ENCODE results near the gene ABLIM3. TPM values are rescaled to one million over a fixed set of nuclear protein-coding genes. Genes with fewer than 3 reads are reported as not detected.

ABLIM3 gene
- total and polyA plus RNA-seq, 12 donors, result 53.6 to 189 (median 103) TPM

DNA sequence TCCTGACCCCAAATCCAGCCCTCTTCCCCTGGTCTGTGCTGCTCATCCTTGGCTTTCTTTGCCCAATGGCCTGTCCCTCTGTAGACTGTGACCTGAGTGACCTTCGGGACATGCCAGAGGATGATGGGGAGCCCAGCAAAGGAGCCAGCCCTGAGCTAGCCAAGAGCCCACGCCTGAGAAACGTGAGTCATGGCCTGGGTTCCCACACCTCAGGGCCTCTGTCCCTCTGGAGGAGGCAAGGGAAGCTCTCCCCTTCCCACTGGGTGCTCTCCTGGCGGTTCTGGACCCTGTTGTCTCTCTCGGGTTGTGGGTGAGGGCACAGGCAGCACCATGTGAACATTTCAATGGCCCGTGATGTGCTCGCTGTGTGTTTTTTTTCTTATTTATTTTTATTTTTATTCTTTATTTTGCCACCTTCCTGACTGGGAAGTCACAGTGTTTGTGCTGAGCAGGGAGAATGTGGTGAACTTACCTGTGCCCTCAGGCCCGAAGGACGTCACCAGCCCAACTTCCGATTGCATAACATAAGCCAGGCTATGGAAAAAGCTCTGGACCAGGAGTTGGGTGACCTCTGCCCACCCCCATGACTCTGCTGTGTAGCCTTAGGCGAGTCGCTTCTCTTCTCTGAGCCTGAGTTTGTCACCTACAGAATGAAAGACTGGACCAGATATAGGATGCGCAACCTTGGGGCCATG, 159.9 kb downstream of the ABLIM3 start:
- TF ChIP-seq, protein P1, sequence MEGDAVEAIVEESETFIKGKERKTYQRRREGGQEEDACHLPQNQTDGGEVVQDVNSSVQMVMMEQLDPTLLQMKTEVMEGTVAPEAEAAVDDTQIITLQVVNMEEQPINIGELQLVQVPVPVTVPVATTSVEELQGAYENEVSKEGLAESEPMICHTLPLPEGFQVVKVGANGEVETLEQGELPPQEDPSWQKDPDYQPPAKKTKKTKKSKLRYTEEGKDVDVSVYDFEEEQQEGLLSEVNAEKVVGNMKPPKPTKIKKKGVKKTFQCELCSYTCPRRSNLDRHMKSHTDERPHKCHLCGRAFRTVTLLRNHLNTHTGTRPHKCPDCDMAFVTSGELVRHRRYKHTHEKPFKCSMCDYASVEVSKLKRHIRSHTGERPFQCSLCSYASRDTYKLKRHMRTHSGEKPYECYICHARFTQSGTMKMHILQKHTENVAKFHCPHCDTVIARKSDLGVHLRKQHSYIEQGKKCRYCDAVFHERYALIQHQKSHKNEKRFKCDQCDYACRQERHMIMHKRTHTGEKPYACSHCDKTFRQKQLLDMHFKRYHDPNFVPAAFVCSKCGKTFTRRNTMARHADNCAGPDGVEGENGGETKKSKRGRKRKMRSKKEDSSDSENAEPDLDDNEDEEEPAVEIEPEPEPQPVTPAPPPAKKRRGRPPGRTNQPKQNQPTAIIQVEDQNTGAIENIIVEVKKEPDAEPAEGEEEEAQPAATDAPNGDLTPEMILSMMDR (IDR thresholded peaks at IDR 0.05), result no peak
- Histone ChIP-seq H3K27ac (peak overlapping the region in 8 of 10 donors; percentile 31 to 97 (median 84)), H3K27me3 (peaks cover 0 to 10% (median 0%) of the 10 kb centered on the region in 7 donors), H3K4me3 (no peak overlapping the region), H3K36me3 (peaks cover 0 to 71% (median 27%) of the 10 kb centered on the region in 9 donors), H3K4me1 (peaks cover 25 to 94% (median 66%) of the 10 kb centered on the region in 9 donors), H3K9me3 (no peaks in the 10 kb centered on the region)
- intact Hi-C loops (cut with DNase I), result no loop called here
- WGBS, 2 donors, result 85 to 86% methylated on average over 13 of the region's 13 CpGs
- ATAC-seq, result no peak
- no peak for DNase-seq

DNA sequence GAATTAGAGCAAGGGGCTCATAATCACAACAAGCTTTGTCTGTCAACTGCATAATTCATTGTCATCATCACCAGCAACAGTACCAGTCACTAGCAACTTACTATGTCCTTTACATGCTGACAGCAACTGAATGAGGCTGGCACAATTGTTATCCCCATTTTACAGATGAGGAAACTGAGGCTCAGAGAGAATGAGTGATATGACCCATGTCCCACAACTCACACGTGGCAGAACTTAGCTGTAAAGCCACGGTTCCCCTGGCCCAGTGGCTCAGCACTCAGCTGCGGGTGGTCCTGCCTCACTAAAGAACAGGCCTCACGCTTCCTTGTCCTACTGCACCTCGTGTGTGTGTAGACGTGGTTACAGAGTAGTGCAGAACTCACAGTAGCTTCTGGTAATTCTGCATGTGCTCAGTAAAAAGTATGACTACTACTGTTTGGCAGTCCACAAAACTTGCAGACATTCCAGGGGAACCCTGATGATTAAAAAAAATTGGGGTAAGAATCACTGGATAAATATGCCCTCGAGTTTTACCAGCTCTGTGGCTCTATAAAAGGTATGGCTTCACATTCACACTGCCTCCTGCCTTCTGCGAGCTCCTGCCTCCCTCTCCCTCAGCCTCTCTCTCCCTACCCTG, 160.6 kb downstream of the ABLIM3 start:
- ATAC-seq (no peak), DNase-seq (no peak)
- intact Hi-C loops (cut with DNase I), result no loop called here
- TF ChIP-seq, protein P1 (IDR thresholded peaks at IDR 0.05), result no peak
- Histone ChIP-seq H3K36me3 (peaks cover 0 to 78% (median 34%) of the 10 kb centered on the region in 9 donors), H3K4me1 (peaks cover 23 to 87% (median 59%) of the 10 kb centered on the region in 9 donors), H3K9me3 (no peaks in the 10 kb centered on the region), H3K27me3 (peaks cover 0 to 10% (median 0%) of the 10 kb centered on the region in 7 donors), H3K27ac (peak overlapping the region in 9 of 10 donors; percentile 6 to 97 (median 79)), H3K4me3 (no peak overlapping the region)
- WGBS, 2 donors, result 77% methylated on average over 8 of the region's 8 CpGs

DNA sequence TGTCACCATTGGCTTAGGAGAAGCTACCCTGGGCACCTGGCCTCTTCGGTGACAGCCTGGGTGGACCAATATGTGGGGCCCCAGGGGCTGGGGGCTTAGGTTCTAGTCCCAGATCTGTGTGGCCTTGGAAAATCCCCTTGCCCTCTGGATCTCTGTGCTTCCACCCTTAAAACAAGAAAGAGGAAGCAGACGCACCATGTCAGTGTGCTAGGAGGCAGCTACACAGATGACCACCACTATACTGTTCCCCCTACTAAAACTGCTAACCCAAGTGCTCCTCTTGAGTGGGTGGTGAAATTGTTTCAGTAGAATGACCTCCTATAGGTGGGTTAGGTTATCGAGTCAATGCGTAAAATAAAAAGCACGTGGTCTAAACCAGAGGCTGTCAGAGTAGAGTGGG, 161.3 kb downstream of the ABLIM3 start:
- H3K36me3 ChIP-seq, result peaks cover 0 to 86% (median 35%) of the 10 kb centered on the region in 9 donors
- no peaks in the 10 kb centered on the region for H3K9me3 ChIP-seq
- intact Hi-C loops (cut with DNase I), result no loop called here
- no peak overlapping the region for H3K4me3 ChIP-seq
- peak overlapping the region in 9 of 10 donors; percentile 6 to 97 (median 66) for H3K27ac ChIP-seq
- peaks cover 23 to 84% (median 53%) of the 10 kb centered on the region in 9 donors for H3K4me1 ChIP-seq
- peaks cover 0 to 10% (median 0%) of the 10 kb centered on the region in 7 donors for H3K27me3 ChIP-seq
- WGBS, 2 donors, result 78 to 89% methylated on average over 5 of the region's 5 CpGs
- TF ChIP-seq, protein P1 (IDR thresholded peaks at IDR 0.05), result no peak
- no peak for ATAC-seq
- DNase-seq, result no peak

DNA sequence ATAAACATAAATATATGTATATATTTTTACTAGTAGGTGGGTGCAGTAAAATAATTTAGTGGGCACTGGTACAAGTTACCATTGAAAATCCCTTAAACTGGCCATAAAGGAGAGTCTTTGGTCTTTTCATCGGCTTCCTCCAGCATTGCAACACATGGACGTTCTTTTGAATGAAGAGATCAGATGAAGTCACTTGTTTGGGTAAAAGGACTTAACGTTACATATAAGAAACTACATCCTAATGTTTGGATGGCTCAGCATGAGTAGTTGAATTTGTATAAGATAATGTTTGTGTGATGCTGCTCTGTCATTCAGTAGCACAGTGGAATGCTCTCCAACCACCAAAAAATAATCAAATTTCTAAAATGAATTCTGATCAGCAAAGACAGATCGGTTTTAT, 161.9 kb downstream of the ABLIM3 start:
- intact Hi-C loops (cut with DNase I), result no loop called here
- Histone ChIP-seq H3K27ac (peak overlapping the region in 5 of 10 donors; percentile 60 to 97 (median 70)), H3K9me3 (no peaks in the 10 kb centered on the region), H3K4me1 (peaks cover 17 to 78% (median 47%) of the 10 kb centered on the region in 9 donors), H3K36me3 (peaks cover 0 to 92% (median 39%) of the 10 kb centered on the region in 9 donors), H3K27me3 (peaks cover 0 to 10% (median 0%) of the 10 kb centered on the region in 7 donors), H3K4me3 (no peak overlapping the region)
- DNase-seq, result no peak
- WGBS, 2 donors, result 71 to 75% methylated on average over 4 of the region's 4 CpGs
- TF ChIP-seq, protein P1 (IDR thresholded peaks at IDR 0.05), result no peak
- ATAC-seq, result no peak
